SU-DHL-6 (cell line): ENCODE measurements around the gene ZNF276.

ENCODE experiments used
- H2AFZ ChIP-seq: fragments of 200-600 bp; sonication (generic); 2 replicates; pipeline ENCODE4 v1.6.1; 2014; ENCODE audit warnings: low read depth, mild to moderate bottlenecking, moderate library complexity, mixed read lengths, antibody characterized with exemption, low read length; ENCODE audit not compliant: severe bottlenecking
- H3F3A ChIP-seq: fragments of 200-600 bp; shearing (Covaris generic); 2 replicates; pipeline ENCODE4 v1.6.0; 2016; ENCODE audit warnings: antibody characterized with exemption, mild to moderate bottlenecking; ENCODE audit not compliant: insufficient read depth
- H3K27ac ChIP-seq: fragments of 200-600 bp; sonication (generic); 2 replicates; pipeline ENCODE4 v1.5.1; 2016; ENCODE audit warnings: low read depth, mild to moderate bottlenecking, low read length, moderate library complexity, mixed read lengths
- H3K27me3 ChIP-seq: fragments of 200-600 bp; sonication (generic), shearing (Covaris generic); 2 replicates; pipeline ENCODE4 v1.6.0; 2014; ENCODE audit warnings: mild to moderate bottlenecking, low read length
- H3K36me3 ChIP-seq: fragments of 200-600 bp; sonication (generic); 2 replicates; pipeline ENCODE4 v1.6.1; 2014; ENCODE audit warnings: mild to moderate bottlenecking, low read length, mixed read lengths
- H3K4me2 ChIP-seq: fragments of 300-600, 200-600 bp; shearing (Covaris generic), sonication (generic); 2 replicates; pipeline ENCODE4 v1.6.0; 2014; ENCODE audit warnings: low read length, low read depth, mild to moderate bottlenecking; ENCODE audit not compliant: poor library complexity, severe bottlenecking
- H3K4me3 ChIP-seq: fragments of 200-600 bp; sonication (generic); 2 replicates; pipeline ENCODE4 v1.5.1; 2014; ENCODE audit warnings: antibody characterized with exemption, low read length, mild to moderate bottlenecking, mixed read lengths; ENCODE audit not compliant: insufficient read depth, poor library complexity, severe bottlenecking
- H3K79me2 ChIP-seq: fragments of 200-600 bp; sonication (generic); 2 replicates; pipeline ENCODE4 v1.6.1; 2014; ENCODE audit warnings: mild to moderate bottlenecking, low read length, moderate library complexity; ENCODE audit not compliant: insufficient read depth
- H3K9ac ChIP-seq: fragments of 200-600 bp; sonication (generic); 2 replicates; pipeline ENCODE4 v1.7.0; 2014; ENCODE audit warnings: mild to moderate bottlenecking, low read length
- H3K9me2 ChIP-seq: fragments of 200-600 bp; sonication (generic); replicated peaks from 2 replicates; pipeline ENCODE4 v1.6.1; 2014; ENCODE audit warnings: low read length; ENCODE audit not compliant: insufficient read depth
- H3K9me3 ChIP-seq: fragments of 200-600 bp; sonication (generic); 2 replicates; pipeline ENCODE4 v1.6.1; 2014; ENCODE audit warnings: low read length, mixed read lengths; ENCODE audit not compliant: insufficient read depth
- H4K20me1 ChIP-seq: fragments of 200-600 bp; sonication (generic); 2 replicates; pipeline ENCODE4 v1.6.1; 2014; ENCODE audit warnings: low read depth, mild to moderate bottlenecking, antibody characterized with exemption, low read length, moderate library complexity, mixed read lengths
- EZH2phosphoT487 ChIP-seq: fragments of 200-600 bp; sonication (generic), shearing (Covaris generic); conservative IDR thresholded peaks from 2 replicates; pipeline ENCODE4 v1.6.1; 2018; ENCODE audit warnings: mild to moderate bottlenecking, antibody characterized with exemption, low read length, moderate library complexity, mixed read lengths
- TF ChIP-seq, protein P1 (sequence below): fragments of 200-600 bp; sonication (generic); IDR thresholded peaks from one replicate; pipeline ENCODE4 v1.5.1; 2017; ENCODE audit warnings: antibody characterized with exemption, mild to moderate bottlenecking, low read length, moderate library complexity; ENCODE audit not compliant: insufficient read depth, poor library complexity, severe bottlenecking

Gene ZNF276

DNA sequence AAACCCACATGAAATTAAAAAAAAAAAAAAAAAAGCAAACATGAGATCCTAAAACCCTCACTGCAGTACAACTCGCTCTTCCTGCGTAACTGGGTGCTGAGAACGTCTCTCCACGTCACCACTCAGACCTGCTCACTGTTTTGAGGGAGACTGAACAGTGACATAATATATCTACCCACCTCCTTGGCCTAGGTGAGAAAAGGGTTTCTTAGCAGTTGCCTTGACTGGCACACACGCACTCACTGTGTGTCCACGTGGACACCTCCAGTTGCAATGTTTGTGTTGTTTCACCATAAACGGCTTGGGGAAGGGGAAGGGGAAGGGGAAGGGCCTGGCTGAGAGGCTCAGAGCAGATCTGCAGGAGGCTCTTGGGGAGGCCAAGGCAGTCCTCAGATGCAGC, 63.1 kb downstream of the ZNF276 start:
- H3K27ac ChIP-seq, result no peak overlapping the region
- no peak overlapping the region for H2AFZ ChIP-seq
- H4K20me1 ChIP-seq, result no peaks in the 10 kb centered on the region
- no peaks in the 10 kb centered on the region for H3K9me3 ChIP-seq
- no peak overlapping the region for H3K4me2 ChIP-seq
- H3K27me3 ChIP-seq, result no peaks in the 10 kb centered on the region
- no peaks in the 10 kb centered on the region for H3K9me2 ChIP-seq
- H3K79me2 ChIP-seq, result peaks cover 4% of the 10 kb centered on the region; the same call in 1 of the 2 replicates
- no peak overlapping the region for H3K4me3 ChIP-seq
- no peak for TF ChIP-seq EZH2phosphoT487
- TF ChIP-seq, protein P1, sequence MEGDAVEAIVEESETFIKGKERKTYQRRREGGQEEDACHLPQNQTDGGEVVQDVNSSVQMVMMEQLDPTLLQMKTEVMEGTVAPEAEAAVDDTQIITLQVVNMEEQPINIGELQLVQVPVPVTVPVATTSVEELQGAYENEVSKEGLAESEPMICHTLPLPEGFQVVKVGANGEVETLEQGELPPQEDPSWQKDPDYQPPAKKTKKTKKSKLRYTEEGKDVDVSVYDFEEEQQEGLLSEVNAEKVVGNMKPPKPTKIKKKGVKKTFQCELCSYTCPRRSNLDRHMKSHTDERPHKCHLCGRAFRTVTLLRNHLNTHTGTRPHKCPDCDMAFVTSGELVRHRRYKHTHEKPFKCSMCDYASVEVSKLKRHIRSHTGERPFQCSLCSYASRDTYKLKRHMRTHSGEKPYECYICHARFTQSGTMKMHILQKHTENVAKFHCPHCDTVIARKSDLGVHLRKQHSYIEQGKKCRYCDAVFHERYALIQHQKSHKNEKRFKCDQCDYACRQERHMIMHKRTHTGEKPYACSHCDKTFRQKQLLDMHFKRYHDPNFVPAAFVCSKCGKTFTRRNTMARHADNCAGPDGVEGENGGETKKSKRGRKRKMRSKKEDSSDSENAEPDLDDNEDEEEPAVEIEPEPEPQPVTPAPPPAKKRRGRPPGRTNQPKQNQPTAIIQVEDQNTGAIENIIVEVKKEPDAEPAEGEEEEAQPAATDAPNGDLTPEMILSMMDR, result no peak
- no peak overlapping the region for H3K9ac ChIP-seq
- peaks cover 22% of the 10 kb centered on the region; the same call in 1 of the 2 replicates for H3K36me3 ChIP-seq
- no peaks in the 10 kb centered on the region for H3F3A ChIP-seq

DNA sequence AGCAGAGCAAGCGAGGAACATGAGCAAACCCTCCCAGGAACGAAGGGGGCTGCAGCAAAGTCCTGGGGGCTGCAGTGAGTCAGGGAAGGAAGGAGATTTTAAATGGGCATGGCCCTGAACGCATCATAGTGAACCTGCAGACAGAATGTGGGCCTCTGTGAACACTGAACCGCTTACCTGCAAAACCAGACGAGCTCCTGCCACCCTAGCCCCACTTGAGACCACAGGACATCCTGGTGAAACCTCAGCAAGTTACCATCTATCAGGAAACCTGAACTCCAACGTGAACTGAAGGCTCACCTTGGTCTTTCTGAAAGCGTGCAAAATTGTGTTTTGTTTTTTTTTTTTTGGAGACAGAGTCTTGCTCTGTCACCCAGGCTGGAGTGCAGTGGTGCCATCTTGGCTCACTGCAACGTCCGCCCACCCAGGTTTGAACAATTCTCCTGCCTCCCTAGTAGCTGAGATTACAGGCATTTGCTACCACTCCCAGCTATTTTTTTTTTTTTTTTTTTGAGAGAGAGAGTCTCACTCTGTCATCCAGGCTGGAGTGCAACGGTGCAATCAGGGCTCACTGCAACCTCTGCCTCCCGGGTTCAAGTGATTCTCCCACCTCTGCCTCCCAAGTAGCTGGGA, 64.3 kb downstream of the ZNF276 start:
- no peak for TF ChIP-seq EZH2phosphoT487
- no peaks in the 10 kb centered on the region for H3F3A ChIP-seq
- no peak overlapping the region for H3K4me3 ChIP-seq
- H3K9me2 ChIP-seq, result no peaks in the 10 kb centered on the region
- no peak overlapping the region for H3K4me2 ChIP-seq
- no peaks in the 10 kb centered on the region for H3K9me3 ChIP-seq
- no peak overlapping the region for H3K9ac ChIP-seq
- H3K27ac ChIP-seq, result no peak overlapping the region
- no peak overlapping the region for H2AFZ ChIP-seq
- H4K20me1 ChIP-seq, result no peaks in the 10 kb centered on the region
- no peaks in the 10 kb centered on the region for H3K27me3 ChIP-seq
- H3K79me2 ChIP-seq, result peaks cover 9% of the 10 kb centered on the region; the same call in 1 of the 2 replicates
- H3K36me3 ChIP-seq, result peaks cover 19% of the 10 kb centered on the region; the same call in 1 of the 2 replicates

DNA sequence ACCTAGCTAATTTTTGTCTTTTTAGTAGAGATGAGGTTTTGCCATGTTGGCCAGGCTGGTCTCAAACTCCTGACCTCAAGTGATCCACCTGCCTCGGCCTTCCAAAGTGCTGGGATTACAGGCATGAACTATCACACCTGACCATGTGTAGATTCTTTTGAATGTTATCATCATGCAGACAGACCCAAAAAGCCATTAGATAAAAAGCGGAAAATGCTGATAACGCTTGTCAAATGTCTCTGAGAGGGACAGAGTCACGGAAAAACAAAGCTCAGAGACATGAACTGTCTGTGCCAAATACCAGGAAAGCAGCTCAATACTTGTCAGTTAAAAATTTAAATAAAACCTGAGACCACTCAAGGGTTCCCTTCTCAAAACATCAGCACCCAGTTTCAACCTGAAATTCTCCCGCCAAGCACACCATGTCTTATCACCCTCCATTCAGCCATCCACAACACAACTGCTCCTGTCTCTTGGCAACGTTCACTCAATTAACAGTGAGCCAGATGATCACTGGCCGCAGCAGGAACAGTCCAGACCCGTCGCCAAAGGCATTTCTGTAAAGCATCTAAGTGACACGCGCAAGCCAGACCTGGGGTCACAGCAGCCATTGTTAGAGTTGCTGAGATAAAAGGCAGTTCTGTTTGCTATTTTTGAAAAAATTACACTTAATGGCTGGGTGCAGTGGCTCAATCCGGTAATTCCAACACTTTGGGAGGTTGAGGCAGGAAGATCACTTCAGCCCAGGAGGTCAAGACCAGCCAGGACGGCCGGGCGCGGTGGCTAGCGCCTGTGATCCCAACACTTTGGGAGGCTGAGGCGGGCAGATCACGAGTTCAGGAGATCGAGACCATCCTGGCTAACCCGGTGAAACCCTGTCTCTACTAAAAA, 65.4 kb downstream of the ZNF276 start:
- TF ChIP-seq, protein P1, result no peak
- TF ChIP-seq EZH2phosphoT487, result no peak
- Histone ChIP-seq H3K36me3 (peaks cover 20% of the 10 kb centered on the region; the same call in 1 of the 2 replicates), H3K27me3 (no peaks in the 10 kb centered on the region), H3K27ac (no peak overlapping the region), H3K9ac (no peak overlapping the region), H3K4me2 (no peak overlapping the region), H3K9me2 (no peaks in the 10 kb centered on the region), H2AFZ (no peak overlapping the region), H3K79me2 (peaks cover 9% of the 10 kb centered on the region; the same call in 1 of the 2 replicates), H3K9me3 (no peaks in the 10 kb centered on the region), H3K4me3 (no peak overlapping the region), H4K20me1 (no peaks in the 10 kb centered on the region), H3F3A (no peaks in the 10 kb centered on the region)
